Uterus (tissue), 4 donors: ENCODE data around the gene ZNF618. TPM values are rescaled to one million over a fixed set of nuclear protein-coding genes. Genes with fewer than 3 reads are reported as not detected.

ENCODE experiments used
- DNase-seq, 2 donors: peaks; one replicate each; pipeline ENCODE4 v3.0.0-alpha.2; 2019 to 2020
- H3K27ac ChIP-seq, 2 donors: fragments of 200-600 bp; sonication (generic); 1 replicate in 1 of 2; 2 replicates in 1 of 2; pipeline ENCODE4 v1.5.1; 2016 to 2018
- H3K27me3 ChIP-seq, 2 donors: fragments of 200-600 bp; sonication (generic); one replicate each; pipeline ENCODE4 v1.5.1; 2018 to 2019; ENCODE audit warnings: control low read depth in 1 of 2
- H3K36me3 ChIP-seq, 2 donors: fragments of 200-600 bp; sonication (generic); one replicate each; pipeline ENCODE4 v1.5.1; 2019; ENCODE audit warnings: control low read depth in 1 of 2
- H3K4me1 ChIP-seq, 2 donors: fragments of 200-600 bp; sonication (generic); one replicate each; pipeline ENCODE4 v1.5.1; 2018 to 2019; ENCODE audit warnings: control low read depth in 1 of 2
- H3K4me3 ChIP-seq, 2 donors: fragments of 200-600 bp; sonication (generic); 1 replicate in 1 of 2; 2 replicates in 1 of 2; pipeline ENCODE4 v1.5.1; 2018 to 2019; ENCODE audit warnings: mild to moderate bottlenecking in 1 of 2
- H3K9me3 ChIP-seq, 2 donors: fragments of 200-600 bp; sonication (generic); one replicate each; pipeline ENCODE4 v1.5.1; 2019; ENCODE audit warnings: control low read depth in 1 of 2
- POLR2A ChIP-seq, 2 donors: fragments of 450-650 bp; IDR thresholded peaks; one replicate each; pipeline ENCODE4 v1.6.1; 2016; ENCODE audit warnings: antibody characterized with exemption in 2 of 2, mild to moderate bottlenecking in 1 of 2, moderate library complexity in 1 of 2
- intact Hi-C: fragments of 100-400 bp; cut with DNase I; formaldehyde crosslinking; loops from one replicate; pipeline ENCODE4 v1.15.1; 2023; ENCODE audit warnings: low total_unique reads
- total RNA-seq, 4 donors: library from RNA; depleted of rRNA in 3 of 4; stranded (reverse); fragments of >200 nt in 3 of 4; gene quantifications; one replicate each; pipeline versions ENCODE4 v1.1.0 to v1.2.4, GENCODE V29; 2014 to 2023
- TF ChIP-seq, protein P1 (sequence below), 4 experiments: fragments of 200-600 bp in 2 of 4; fragments of 450-650 bp in 2 of 4; sonication (generic) in 2 of 4; IDR thresholded peaks; one replicate each; pipeline ENCODE4 v1.5.1; 2016 to 2019; ENCODE audit warnings: antibody characterized with exemption in 4 of 4, mild to moderate bottlenecking in 2 of 4, moderate library complexity in 1 of 4
- donor health status: DM: yes; HTN: yes; CAD: no.

ZNF618 gene
- total RNA-seq, 4 donors from 2014 or later = 3.8 to 24.2 (median 12.3) TPM

DNA sequence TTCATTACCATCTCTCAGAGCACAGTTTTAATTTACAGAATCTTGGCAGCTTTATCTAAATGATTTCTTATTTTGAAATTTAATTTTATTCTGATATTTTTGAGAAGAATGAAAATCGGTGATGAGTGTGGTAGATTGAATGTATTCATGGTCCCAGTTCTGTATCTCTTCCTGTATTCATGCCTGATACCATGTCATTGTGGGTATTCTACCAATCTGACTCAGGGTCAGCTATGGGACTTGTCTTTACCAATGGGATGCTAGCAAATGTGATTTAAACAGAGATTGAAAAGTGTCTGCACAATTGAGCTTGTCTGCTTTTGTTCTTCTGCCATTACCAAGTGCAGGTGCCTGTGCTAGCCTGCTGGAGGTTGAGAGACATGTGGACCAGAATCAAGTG, 17.8 kb upstream of the ZNF618 start:
- H3K4me1 ChIP-seq = no peaks in the 10 kb centered on the region
- no peak for DNase-seq
- H3K27ac ChIP-seq = no peak overlapping the region
- intact Hi-C loops = no loop called here
- no peaks in the 10 kb centered on the region for H3K27me3 ChIP-seq
- H3K36me3 ChIP-seq = no peaks in the 10 kb centered on the region
- no peaks in the 10 kb centered on the region for H3K9me3 ChIP-seq
- TF ChIP-seq, protein P1, sequence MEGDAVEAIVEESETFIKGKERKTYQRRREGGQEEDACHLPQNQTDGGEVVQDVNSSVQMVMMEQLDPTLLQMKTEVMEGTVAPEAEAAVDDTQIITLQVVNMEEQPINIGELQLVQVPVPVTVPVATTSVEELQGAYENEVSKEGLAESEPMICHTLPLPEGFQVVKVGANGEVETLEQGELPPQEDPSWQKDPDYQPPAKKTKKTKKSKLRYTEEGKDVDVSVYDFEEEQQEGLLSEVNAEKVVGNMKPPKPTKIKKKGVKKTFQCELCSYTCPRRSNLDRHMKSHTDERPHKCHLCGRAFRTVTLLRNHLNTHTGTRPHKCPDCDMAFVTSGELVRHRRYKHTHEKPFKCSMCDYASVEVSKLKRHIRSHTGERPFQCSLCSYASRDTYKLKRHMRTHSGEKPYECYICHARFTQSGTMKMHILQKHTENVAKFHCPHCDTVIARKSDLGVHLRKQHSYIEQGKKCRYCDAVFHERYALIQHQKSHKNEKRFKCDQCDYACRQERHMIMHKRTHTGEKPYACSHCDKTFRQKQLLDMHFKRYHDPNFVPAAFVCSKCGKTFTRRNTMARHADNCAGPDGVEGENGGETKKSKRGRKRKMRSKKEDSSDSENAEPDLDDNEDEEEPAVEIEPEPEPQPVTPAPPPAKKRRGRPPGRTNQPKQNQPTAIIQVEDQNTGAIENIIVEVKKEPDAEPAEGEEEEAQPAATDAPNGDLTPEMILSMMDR (IDR thresholded peaks at IDR 0.05) = no peak
- TF ChIP-seq POLR2A (IDR thresholded peaks at IDR 0.05) = no peak
- no peak overlapping the region for H3K4me3 ChIP-seq

DNA sequence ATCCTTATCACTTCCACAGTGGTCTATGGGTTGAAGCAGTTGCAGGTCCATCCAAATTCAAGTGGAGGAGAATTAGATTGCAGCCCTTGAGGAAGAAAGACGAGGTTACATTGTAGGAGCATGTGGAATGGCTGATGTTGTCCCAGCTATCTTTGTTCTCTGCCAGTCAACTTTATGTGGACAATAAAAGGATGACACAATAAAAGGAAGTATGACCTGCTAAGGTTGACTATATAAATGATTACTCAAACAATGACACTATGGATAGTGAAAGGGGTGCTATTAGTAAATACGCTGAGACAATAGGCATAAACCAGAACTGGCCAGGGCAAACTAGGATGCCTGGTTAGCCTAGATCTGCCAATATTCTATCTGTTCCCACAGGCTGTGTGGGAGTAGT, 12.8 kb upstream of the ZNF618 start:
- intact Hi-C loops = no loop called here
- Histone ChIP-seq H3K27me3 (no peaks in the 10 kb centered on the region), H3K4me1 (no peaks in the 10 kb centered on the region), H3K9me3 (no peaks in the 10 kb centered on the region), H3K4me3 (no peak overlapping the region), H3K27ac (no peak overlapping the region), H3K36me3 (no peaks in the 10 kb centered on the region)
- no peak for TF ChIP-seq POLR2A (IDR thresholded peaks at IDR 0.05)
- TF ChIP-seq, protein P1 (IDR thresholded peaks at IDR 0.05) = no peak
- DNase-seq = no peak

DNA sequence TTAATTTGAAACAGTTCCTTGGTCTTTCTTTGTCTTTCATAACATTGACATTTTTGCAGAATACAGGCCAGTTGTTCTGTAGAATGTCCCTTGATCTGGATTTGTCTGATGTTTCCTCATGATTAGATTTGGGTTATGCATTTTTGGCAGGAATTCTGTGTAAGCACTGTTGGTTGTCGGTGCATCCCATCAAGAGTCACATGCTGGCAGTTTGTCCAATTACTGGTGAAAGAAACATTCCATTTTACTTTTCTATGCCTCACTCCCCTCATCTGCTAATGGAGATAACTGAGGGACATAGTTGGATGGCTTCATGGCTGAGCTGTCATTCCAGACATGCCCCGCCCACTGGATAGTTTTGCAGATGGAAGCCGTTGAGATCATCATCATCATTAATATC, 7.6 kb upstream of the ZNF618 start:
- H3K9me3 ChIP-seq = no peaks in the 10 kb centered on the region
- DNase-seq = no peak
- intact Hi-C loops = no loop called here
- TF ChIP-seq, protein P1 (IDR thresholded peaks at IDR 0.05) = no peak
- no peak for TF ChIP-seq POLR2A (IDR thresholded peaks at IDR 0.05)
- H3K4me3 ChIP-seq = no peak overlapping the region
- no peaks in the 10 kb centered on the region for H3K27me3 ChIP-seq
- no peaks in the 10 kb centered on the region for H3K4me1 ChIP-seq
- no peak overlapping the region for H3K27ac ChIP-seq
- H3K36me3 ChIP-seq = no peaks in the 10 kb centered on the region

GRCh38 chr9:113872485-113873143, 3.5 kb upstream of the ZNF618 start:
- intact Hi-C loops = no loop called here
- Histone ChIP-seq H3K4me3 (no peak overlapping the region), H3K27ac (no peak overlapping the region)

GRCh38 chr9:113873446-113873845, 2.7 kb upstream of the ZNF618 start:
- H3K36me3 ChIP-seq = no peaks in the 10 kb centered on the region
- no peak overlapping the region for H3K27ac ChIP-seq
- no peak overlapping the region for H3K4me3 ChIP-seq
- intact Hi-C loops = no loop called here
- DNase-seq = no peak
- H3K27me3 ChIP-seq = no peaks in the 10 kb centered on the region
- no peak for TF ChIP-seq POLR2A (IDR thresholded peaks at IDR 0.05)
- TF ChIP-seq, protein P1 (IDR thresholded peaks at IDR 0.05) = no peak
- H3K4me1 ChIP-seq = no peaks in the 10 kb centered on the region
- no peaks in the 10 kb centered on the region for H3K9me3 ChIP-seq

More at GRCh38 chr9:113872485-113873143, 3.5 kb upstream of the ZNF618 start:
- no peak for TF ChIP-seq POLR2A (IDR thresholded peaks at IDR 0.05)
- TF ChIP-seq, protein P1 (IDR thresholded peaks at IDR 0.05) = no peak
- Histone ChIP-seq H3K9me3 (no peaks in the 10 kb centered on the region), H3K27me3 (no peaks in the 10 kb centered on the region), H3K36me3 (no peaks in the 10 kb centered on the region), H3K4me1 (no peaks in the 10 kb centered on the region)
- no peak for DNase-seq
